SK-N-MC (cell line): ENCODE data around the gene STAT5A.

ENCODE experiments used
- DNase-seq: peaks from one replicate; pipeline ENCODE4 v3.0.0-alpha.2; 2011; ENCODE audit warnings: low read depth, low spot score
- H3K27ac ChIP-seq: fragments of 200-600 bp; sonication (generic); 2 replicates; pipeline ENCODE4 v1.5.1; 2016; ENCODE audit warnings: mixed run types
- H3K36me3 ChIP-seq: fragments of 200-600 bp; sonication (generic); 2 replicates; pipeline ENCODE4 v1.6.1; 2017; ENCODE audit warnings: antibody characterized with exemption, low read length, mixed read lengths; ENCODE audit not compliant: insufficient read depth
- H3K4me3 ChIP-seq: fragments of 200-600 bp; sonication (generic); 2 replicates; pipeline ENCODE4 v1.5.1; 2016
- H3K9ac ChIP-seq: fragments of 200-600 bp; sonication (generic); 2 replicates; pipeline ENCODE4 v1.8.0; 2017; ENCODE audit warnings: mixed run types, mixed read lengths; ENCODE audit not compliant: insufficient read length
- H3K9me3 ChIP-seq: fragments of 200-600 bp; sonication (generic); 2 replicates; pipeline ENCODE4 v1.6.1; 2017; ENCODE audit warnings: low read depth, mild to moderate bottlenecking, antibody characterized with exemption, low read length, moderate library complexity, mixed read lengths
- EZH2 ChIP-seq: fragments of 200-600 bp; sonication (generic); IDR thresholded peaks from one replicate; pipeline ENCODE4 v1.6.1; 2017; ENCODE audit warnings: antibody characterized with exemption
- FOXP2 ChIP-seq: optimal IDR thresholded peaks from 2 replicates; pipeline ENCODE3; 2011; ENCODE audit warnings: mild to moderate bottlenecking, moderate library complexity; ENCODE audit not compliant: insufficient read depth; ENCODE audit errors: extremely low read length, control extremely low read depth
- POLR2AphosphoS5 ChIP-seq: IDR thresholded peaks from 2 replicates; pipeline ENCODE4 v1.6.1; 2012; ENCODE audit warnings: mild to moderate bottlenecking, low read depth, low read length, borderline replicate concordance

Gene STAT5A

DNA sequence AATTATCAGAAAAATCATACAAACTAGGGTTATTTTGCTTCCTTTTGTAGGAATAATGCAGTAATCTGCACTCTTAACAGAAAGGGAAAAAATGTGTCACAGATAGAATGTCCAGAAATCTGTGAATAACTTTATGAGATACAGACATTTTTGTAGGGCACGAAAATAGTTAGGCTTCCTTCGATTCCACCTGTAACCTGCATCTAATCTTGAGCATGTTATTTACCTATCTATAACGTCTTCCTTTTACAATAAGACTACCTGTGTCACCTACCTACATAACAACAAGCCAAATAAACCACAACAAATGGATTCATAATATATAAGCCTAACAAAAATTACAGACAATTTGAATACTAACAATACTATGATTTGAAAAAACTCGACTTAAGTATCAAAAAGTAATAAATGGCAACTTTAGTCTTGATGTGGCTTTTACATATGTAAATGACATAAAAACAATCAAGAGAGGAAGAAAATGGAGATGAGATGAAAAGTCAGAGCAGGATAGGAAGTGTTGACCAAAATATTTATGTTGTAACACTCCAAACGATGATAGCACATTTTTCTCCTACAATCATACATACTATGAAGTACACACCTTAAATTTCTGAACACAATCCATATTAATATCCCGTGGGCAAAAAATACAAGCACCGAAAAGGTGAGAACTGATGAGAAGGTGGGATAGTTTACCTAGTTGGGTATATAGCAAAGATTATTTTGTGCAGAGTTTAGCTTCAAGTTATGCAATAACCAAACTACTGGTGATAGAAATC, 14.6 kb upstream of the STAT5A start:
- DNase-seq, result no peak
- no peak overlapping the region for H3K9ac ChIP-seq
- H3K27ac ChIP-seq, result no peak overlapping the region
- no peak overlapping the region for H3K4me3 ChIP-seq
- no peak for TF ChIP-seq FOXP2
- TF ChIP-seq POLR2AphosphoS5, result no peak
- no peak for TF ChIP-seq EZH2
- no peaks in the 10 kb centered on the region for H3K9me3 ChIP-seq
- H3K36me3 ChIP-seq, result no peaks in the 10 kb centered on the region

DNA sequence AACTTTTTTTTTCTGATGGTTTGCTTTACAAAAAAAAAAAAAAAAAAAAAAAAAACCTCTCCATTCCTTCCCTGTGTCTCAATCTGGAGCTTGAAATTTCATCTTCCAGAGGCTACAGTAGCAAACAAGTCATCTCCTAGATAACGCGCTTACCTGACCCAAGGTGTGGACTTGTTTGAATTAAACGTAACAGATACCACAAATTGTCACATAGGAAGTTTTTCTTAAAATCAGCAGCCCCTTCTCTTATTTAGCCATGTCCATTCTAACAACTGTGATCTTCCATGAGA, 14.1 kb upstream of the STAT5A start:
- Histone ChIP-seq H3K9me3 (no peaks in the 10 kb centered on the region), H3K9ac (no peak overlapping the region), H3K27ac (no peak overlapping the region), H3K36me3 (no peaks in the 10 kb centered on the region), H3K4me3 (no peak overlapping the region)
- DNase-seq, result no peak
- no peak for TF ChIP-seq EZH2
- TF ChIP-seq FOXP2, result no peak
- TF ChIP-seq POLR2AphosphoS5, result no peak

DNA sequence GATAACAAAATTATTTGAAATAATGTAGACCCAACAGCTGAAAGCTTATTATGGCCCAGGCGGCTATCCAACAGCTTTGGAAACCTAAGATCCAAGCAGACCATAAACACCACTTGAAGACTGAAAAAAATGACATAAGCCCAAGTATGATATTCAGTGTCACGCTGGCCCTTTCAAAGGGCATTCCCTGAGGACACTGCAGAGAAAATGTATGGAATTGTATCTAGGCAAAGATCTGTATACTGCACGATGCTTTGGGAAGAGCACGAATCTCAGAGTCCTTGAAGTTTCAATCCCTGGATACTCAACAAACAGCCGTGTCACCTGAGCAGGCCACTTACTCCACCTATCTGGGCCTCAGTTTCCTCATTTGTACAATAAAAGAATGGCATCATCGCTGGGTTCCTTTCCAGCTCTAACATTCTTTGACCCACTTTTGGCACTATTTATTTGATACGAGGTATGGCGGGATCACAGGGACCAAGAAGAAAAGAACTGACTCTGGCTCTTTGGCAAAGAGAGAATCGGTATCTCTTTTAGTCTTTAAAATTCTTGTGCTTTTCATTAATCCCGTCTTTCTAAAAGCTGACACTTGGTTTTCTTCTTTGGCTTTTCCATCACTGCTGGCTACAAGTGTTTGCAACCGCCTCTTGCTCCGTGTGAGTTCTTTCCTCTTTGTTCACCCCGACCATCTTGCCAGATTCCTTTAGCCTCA, 13.3 kb upstream of the STAT5A start:
- TF ChIP-seq FOXP2 (no peak), EZH2 (no peak), POLR2AphosphoS5 (no peak)
- H3K9me3 ChIP-seq, result no peaks in the 10 kb centered on the region
- DNase-seq, result no peak
- peak overlapping the region; percentile 89 for H3K4me3 ChIP-seq
- H3K9ac ChIP-seq, result peak overlapping the region; percentile 76
- H3K36me3 ChIP-seq, result no peaks in the 10 kb centered on the region
- H3K27ac ChIP-seq, result no peak overlapping the region

DNA sequence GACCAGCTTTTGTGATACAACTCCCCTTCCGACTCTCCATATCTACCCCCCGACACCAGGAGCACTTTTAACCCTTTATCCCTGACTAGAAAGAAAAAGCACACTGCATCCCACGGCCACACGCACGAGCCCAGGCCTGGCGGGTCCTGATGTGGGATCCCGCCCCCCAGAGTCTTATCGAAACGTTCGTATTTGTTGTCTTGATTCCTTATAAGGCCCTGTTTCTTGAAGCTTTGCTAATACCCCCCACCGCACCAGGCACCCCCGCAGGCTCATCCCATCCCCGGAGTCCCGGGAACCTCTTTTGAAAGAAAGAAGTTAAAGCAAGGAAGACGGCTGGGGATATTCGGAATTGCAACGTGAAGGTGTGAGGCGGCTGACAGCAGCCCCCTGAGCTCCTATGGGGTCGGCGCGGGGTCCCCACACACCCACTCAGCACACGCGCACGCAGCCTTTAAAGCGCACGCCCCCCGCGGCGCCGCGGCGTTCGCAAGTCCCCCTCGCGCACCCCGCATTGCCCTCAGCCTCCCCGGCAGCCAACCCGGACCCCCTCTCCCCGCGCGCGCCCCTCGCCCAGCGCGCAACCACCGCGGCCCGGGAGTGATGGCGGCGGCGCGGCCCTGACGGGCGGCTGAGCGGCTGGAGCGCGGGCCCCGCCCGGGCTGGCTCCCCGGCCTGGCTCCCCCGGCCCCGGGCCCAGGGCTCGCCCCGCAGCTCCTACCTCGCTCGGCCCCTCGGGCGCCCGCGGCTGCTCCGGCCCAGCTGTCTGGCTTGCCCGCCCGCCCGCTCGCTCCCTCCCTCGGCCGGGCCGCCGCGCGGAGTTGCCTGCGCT, 12.6 kb upstream of the STAT5A start:
- H3K27ac ChIP-seq, result no peak overlapping the region
- no peaks in the 10 kb centered on the region for H3K9me3 ChIP-seq
- peak overlapping the region; percentile 89 for H3K4me3 ChIP-seq
- H3K9ac ChIP-seq, result peak overlapping the region; percentile 76
- no peak for TF ChIP-seq EZH2
- TF ChIP-seq POLR2AphosphoS5, result no peak
- no peak for TF ChIP-seq FOXP2
- DNase-seq, result no peak
- H3K36me3 ChIP-seq, result no peaks in the 10 kb centered on the region

DNA sequence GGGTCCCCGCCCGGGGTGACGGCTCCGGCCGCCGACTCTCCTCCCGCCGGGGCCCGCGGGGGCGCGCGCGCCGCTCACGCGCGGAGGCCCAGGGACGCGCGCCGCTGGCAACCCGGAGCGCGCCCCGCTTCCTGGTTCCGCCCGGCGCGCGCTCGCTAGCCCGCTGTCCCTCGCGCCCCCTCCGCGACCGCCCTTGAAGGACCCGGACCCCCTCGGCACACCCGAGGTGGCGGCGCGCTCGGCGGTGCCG, 12.0 kb upstream of the STAT5A start, which contains the start of gene STAT5B:
Gene STAT5B, minus strand, starts transcription at position 33 of the 250 bp plus-strand sequence. CDS start 44,264 bp downstream, outside the sequence.
- H3K9me3 ChIP-seq, result no peaks in the 10 kb centered on the region
- DNase-seq, result no peak
- H3K36me3 ChIP-seq, result no peaks in the 10 kb centered on the region
- H3K4me3 ChIP-seq, result peak within 1 kb of the TSS; percentile 89
- H3K9ac ChIP-seq, result peak within 1 kb of the TSS; percentile 84
- TF ChIP-seq FOXP2, result no peak
- H3K27ac ChIP-seq, result no peak within 1 kb of the TSS

DNA sequence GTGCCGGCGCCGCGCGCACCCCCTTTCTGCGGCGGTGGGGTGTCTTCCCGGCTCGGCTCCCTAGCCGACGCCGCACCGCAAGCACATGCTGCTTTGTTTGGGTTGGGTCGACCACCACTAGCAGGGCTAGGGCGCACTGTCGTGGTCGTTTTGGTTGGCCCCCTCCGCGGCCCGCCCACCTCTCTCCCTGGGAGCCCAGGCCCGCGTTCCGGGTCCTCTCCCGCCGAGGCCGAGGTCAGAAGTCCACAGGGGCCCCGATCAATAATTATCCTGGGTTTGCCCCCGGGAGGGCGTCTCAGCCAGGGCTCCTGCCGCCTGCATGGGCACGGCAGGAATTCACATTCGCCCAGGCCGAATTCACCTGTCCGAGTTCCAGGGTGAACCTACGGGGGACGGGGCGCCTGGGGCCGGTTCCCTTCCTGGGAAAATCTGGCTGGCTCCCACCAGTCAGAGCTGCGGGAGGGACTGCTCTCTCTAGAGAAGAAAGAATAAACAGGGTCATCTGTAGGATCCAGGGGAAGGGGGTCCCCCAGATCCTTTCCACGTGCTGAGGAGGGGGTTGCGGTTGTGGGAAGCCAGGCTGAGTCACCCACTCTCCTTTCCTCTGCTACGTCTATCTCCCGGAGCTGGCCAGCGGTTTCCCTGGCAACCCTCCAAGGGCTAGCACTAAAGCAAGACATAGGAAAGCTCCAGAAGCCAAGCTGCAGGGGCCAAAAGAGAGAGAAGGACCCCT, 11.5 kb upstream of the STAT5A start:
- H3K9ac ChIP-seq, result peak overlapping the region; percentile 84
- H3K4me3 ChIP-seq, result peak overlapping the region; percentile 89
- H3K36me3 ChIP-seq, result no peaks in the 10 kb centered on the region
- no peak for DNase-seq
- no peak overlapping the region for H3K27ac ChIP-seq
- TF ChIP-seq EZH2, result no peak
- TF ChIP-seq FOXP2, result no peak
- TF ChIP-seq POLR2AphosphoS5, result no peak
- H3K9me3 ChIP-seq, result no peaks in the 10 kb centered on the region

DNA sequence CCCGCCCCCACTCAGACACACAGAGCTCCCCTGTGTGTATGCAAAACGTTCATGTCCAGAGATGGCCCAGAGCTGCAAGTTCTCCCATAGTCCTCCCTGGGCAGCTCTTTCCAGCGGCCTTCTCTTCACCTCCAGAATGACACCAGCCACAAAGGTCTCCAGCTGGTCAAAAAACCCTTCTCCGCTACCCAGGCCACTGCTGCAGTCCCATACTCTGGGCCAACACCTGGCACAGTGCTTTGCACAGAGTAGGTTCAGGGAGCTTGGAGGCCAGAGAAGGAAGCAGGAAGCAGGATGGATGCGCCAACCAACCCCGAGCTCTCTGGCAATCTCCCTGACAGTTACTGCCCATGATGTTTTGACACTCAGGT, 11.0 kb upstream of the STAT5A start:
- Histone ChIP-seq H3K9ac (no peak overlapping the region), H3K36me3 (no peaks in the 10 kb centered on the region), H3K27ac (no peak overlapping the region), H3K9me3 (no peaks in the 10 kb centered on the region), H3K4me3 (no peak overlapping the region)
- no peak for DNase-seq
- TF ChIP-seq POLR2AphosphoS5, result no peak
